ENCODE results near the gene FAM81A.
A peak's percentile ranks its signal among the peaks of the same experiment; 100 is the strongest.
"Not testable (repeated sequence)": the region's sequence is repeated elsewhere in the genome, so short reads cannot be mapped to it uniquely, and the experiment has no call there.

The FAM81A gene

DNA sequence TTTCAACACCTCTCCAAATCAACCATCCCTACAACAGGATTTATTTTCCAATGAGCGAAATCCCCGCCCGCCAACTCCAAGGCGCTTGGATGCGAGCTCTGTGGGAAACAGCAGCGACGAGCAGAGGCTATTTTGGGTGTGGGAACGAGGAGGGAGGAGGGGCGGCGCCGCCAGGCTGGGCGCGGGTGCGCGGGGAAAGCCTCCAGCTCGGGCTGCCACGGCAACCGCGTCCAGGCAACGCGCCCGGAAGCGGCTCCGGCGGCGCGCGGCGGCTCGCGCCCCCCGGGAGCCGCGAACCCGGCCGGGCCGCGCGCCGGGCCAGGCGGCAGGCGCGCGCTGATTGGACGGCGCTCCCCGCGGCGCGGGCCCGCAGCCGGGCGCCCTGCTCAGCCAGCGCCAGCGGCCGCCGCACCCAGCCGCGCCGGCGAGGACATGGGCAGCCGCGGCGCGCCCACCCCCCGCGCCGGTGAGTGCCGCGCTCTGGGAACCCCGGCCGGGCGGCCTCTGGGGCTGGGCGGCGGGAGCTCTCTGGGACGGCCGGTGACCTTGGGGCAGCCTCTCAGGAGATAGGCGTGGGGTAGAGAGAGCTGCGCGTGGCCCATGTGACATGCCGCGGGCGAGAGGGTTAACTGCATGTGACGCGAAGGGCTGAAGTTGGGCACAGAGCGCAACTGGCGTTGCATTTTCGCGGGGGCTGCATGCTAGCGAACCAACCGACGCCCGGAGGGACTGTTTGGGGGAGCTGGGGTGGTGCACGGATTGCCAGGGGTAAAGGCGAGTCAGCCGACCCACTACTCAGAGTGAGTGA is at the start of gene FAM81A:
Gene FAM81A, plus strand, starts transcription at position 370 of the 808 bp plus-strand sequence. CDS start 20,441 bp downstream, outside the sequence.
- DNase-seq (ENCODE audit: low spot score): peak; percentile 3

DNA sequence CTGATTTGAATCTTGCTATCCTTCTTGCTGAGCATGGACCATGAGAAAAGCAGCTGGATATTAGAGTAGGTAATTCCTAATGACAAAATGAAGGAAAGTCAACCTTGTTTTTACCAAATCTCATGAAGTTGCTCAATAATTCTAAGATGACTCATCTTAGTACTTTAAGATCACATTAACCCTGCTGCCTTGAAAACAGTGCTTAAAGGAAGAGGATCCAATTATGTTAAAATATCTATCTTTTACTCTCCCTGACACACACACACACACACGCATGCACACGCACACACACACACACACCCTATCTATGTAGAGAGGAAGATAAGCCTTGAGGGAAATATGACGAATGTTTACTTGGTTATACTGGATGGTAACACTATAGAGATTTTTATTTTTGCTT is 49.3 kb upstream of the FAM81A start:
- DNase-seq (ENCODE audit: low spot score): no peak

DNA sequence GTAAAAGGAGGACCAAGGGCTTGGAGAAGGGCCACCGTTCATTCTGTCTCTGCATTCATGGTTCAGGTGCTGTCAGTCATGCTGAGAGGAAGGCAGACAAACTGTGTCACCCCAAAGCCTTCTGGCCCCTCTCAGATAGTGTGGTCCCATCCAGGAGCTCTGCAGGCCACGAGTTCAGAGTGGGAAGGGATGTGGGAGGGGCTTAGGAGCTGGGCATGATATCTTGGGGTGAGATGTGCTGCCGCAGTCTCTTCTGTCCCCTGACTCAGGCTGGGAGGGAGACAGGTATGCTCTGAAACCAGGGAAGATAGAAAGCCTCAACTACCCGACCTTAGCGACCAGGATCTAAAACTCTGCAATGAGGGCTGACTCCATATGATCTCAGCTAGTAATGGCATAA is 45.7 kb upstream of the FAM81A start:
- DNase-seq (ENCODE audit: low spot score): no peak

DNA sequence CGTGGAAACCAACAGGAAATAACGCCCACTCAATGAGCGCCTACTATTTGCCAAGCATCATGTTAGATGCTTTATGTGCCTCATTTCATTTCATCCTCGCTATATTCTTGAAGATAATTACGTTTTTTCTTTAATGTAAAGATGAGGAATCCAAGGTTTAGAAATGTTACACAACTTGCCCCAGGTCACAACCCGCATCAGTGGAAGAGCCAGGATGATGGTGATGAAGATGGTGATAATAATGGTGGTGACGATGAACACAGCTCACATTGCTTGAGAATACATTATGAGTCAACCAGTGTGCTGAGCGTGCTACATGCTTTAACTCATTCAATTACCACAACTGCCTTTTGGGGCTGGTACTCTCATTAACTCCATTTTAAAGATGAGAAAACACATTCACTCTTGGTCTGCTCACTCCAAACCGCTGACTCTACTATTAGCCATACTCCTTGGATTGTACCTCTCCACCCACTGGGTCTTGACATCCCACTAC is 43.8 kb upstream of the FAM81A start:
- DNase-seq (ENCODE audit: low spot score): no peak

DNA sequence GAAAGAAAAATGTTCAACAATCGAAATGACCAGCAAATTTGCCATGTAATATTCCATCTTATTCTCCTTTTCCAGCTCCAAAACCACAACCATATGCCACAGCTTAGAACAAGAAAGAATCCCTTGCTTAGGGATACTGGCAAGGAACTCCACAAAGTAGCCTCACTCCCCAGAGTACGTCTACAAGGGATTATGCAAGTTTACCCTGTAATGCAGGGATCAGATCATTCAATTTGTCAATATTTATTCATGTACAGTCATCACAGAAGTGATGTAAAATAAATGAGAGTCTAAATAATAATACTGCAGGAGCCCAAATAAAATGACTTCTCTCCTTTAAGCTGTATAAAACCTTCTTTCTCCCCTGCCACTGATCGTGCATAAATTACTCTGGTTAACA is 41.8 kb upstream of the FAM81A start:
- DNase-seq (ENCODE audit: low spot score): no peak

DNA sequence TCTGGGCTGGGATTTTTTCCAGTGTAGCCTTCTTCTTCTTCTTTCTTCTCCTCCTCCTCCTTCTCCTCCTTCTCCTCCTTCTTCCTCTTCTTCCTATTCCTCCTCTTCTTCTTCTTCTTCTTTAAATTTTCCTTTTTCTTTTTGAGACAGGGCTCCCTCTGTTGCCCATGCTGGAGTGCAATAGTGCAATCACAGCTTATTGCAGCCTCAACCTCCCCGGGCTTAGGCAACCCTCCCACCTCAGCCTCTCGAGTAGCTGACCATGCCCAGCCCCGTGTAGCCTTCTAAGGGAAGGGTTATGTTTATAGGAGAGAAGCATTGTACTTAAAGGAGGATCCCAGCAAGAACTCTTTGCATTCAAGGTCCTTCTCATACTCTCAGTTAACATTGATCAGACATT is 41.3 kb upstream of the FAM81A start:
- DNase-seq (ENCODE audit: low spot score): no peak

DNA sequence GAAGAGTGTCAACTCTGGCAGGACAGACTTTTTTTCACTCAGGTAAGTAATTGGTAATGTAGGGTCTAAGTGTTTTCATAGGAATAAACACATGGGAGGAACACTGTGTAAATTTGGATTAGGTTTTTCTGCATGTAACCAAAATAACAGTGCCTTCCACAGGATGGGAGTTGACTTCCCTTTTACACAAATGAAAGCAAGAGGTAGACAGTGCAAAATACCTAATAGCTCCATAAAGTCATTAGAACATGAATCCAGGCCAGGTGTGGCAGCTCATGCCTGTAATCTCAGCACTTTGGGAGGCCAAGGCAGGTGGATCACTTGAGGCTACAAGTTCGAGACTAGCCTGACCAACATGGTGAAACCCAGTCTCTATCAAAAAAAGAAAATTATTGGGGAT is 39.8 kb upstream of the FAM81A start:
- no peak for DNase-seq (ENCODE audit: low spot score)

DNA sequence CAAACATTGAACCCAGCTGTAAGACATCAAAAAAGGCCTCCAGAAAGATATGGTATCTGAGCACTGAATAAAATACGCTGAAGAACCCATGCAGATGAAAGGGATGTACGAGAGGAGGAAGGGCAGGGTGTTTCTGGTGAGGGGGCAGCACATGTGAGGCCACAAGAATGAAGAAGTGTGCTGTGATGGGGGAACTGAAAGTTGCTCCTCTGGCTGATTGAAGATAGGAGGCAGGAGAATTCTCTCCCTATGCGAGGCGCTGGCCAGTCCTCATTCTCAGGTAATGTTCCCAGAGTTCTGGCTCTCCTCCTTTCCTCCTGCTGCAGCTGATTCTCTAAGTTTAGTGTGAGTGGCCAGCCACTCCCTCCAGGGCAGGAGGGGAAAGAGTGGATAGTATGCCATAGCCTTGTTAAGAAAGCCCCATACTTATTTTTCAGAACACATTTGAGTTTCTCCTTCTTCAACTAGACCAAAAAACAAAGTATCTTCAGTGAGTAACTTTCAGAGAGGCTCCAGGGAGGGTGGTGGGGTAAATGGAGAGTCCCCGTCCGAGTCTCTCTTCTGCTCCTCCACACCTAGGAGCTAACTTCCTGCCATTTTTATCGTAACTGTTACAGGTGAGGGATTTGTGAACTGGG is 38.4 kb upstream of the FAM81A start:
- DNase-seq (ENCODE audit: low spot score): no peak

DNA sequence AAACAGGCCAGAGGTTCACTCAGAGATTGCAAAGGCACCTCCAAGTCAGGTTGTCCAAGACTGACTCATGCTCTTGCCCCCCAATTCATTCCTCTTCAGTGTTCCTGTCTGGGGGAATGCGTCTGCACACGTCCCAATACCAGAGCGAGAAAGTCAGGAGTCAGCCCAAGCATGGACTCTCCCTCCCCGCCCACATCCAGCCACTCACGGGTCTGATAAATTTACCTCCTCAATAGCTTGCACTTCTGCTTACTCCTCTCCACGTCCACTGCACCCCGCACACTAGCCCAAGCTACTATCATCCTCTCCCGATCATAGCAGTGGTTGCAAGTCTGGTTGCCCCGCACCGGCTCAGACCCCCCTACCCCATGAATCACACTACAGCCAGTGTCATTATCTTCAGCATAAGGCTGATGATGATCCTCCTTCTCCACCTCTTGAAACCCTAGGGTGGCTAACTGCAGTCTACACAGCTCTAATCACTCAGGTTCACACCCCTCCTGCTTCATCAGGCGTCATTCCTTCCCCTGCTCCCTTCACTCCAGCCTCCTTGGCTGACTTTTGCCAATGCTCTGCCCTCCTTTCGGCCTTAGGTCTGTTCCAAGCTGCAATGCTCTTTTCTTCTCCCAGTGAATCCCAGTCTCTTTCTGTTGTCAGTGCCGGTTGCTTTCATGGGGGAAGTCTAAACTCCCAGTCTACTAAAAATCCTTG is 37.7 kb upstream of the FAM81A start:
- no peak for DNase-seq (ENCODE audit: low spot score)

DNA sequence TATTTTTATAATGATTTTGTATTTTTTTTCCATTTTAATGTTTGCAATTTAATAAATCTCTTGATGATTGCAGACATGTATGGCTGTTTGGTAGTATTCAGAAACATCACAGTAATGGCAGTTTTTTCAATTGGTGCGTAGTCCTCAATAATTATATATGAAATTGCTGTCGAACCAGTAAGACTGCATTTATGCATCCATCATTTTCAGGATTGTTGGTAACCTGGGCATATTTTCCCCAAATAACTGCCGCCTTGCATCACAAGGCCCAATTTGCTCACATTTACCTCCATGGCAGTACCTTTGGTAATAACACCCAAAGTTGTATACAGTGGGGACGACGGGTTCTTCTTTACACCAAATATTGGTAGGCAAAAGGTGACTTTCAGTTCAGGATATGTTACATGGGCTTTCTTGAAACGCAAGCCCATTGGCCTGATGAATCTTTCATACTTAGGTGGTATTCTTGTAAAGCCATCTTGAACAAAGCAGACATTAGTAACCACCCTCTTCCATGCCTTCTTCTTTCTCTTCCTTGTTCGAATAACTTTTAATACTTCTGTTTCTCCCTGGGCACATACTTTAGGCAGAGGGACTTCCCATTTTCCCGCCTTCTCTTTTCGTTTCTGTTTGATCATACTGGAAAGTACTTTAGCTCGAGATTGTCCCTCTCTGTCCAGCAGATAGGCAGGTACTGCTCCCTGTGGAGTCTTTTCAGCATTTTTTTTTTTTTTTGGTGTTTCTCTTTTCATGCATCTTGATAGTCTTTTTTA is 36.7 kb upstream of the FAM81A start:
- not testable (repeated sequence) for DNase-seq (ENCODE audit: low spot score)

DNA sequence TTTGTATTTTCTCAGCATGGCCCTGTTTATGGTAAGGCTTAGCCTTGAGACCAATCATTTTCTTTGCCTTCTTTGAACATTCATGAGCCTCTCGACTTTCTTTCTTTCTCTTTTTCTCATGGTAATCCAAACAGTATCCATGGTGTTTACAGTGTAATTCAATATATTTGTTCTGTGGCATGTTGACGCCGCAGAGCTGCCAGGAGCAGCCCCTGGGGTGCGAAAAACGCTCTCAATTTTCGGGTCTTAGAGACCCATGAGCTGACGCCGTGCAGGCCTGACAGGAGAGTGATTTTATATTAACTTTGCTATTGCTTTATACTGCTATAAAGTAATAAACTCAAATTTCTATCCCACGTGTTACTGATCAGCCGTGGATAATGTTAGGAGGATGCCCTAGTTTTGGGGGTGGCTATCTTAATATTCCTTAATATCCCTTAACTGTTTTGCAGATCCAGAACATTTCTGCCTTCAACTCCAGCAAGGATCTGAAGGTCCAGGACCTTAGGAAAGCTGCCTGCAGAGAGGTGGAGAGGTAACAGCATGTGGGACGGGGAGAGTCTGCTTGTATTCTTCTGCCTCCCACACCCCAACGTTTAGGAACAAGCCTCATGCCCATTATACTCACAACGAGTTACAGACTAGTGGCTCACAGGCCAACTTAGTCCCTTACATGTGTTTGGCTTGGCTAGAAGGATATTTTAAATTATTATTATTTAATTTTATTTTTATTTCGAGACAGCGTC is 36.0 kb upstream of the FAM81A start:
- no peak for DNase-seq (ENCODE audit: low spot score)

DNA sequence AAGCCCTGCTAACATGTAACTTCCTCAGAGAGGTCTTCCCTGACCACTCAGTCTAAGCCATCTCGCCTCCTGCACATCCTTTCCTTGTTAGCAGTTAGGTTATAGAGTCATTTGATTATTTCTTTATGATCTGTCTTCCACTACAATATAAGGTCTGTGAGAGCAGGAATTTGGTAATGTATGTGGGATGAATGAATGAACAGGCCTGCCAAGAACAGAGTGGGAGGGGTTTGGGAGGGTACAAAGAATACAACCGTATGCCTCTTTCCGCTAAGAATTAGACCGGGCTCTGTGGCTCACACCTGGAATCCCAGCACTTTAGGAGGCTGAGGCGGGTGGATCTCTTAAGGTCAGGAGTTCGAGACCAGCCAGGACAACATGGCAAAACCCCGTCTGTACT is 32.9 kb upstream of the FAM81A start:
- no peak for DNase-seq (ENCODE audit: low spot score)

DNA sequence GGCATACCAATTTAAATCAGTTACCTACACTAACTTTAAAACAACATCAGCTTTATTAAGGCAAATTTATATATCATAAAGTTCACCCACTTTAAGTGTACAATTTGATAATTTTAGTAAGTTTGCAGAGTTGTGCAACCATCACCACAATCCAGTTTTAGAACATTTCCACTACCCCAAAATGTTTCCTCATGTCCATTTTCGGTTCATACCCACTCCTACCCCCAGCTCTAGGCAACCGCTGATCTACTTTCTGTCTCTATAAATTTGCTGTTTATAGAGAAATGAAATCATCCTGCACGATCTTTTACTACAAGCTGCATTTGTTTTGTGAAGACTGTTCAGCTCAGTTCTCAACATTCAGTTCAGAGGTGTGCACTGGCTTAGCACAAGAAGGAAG is 31.5 kb upstream of the FAM81A start:
- no peak for DNase-seq (ENCODE audit: low spot score)

DNA sequence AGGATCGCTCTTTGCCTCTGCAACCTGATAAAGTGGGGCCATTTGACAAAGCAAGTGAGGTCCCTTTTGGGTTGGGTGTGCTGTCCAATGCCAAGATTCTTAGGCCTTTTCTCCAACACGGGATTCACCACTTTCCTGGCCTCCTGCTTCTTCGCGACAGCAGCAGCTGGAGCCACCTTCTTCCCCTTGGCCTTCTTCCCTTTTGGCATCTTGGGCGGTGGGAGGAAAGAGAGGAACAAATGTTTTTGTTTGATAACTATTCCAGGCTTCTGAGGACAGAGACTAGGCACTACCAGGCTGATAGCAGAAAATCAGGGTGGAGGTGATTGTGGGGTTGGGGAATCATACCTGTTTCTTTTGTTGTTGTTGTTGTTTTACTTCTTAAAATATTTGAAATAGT is 30.0 kb upstream of the FAM81A start:
- no peak for DNase-seq (ENCODE audit: low spot score)

DNA sequence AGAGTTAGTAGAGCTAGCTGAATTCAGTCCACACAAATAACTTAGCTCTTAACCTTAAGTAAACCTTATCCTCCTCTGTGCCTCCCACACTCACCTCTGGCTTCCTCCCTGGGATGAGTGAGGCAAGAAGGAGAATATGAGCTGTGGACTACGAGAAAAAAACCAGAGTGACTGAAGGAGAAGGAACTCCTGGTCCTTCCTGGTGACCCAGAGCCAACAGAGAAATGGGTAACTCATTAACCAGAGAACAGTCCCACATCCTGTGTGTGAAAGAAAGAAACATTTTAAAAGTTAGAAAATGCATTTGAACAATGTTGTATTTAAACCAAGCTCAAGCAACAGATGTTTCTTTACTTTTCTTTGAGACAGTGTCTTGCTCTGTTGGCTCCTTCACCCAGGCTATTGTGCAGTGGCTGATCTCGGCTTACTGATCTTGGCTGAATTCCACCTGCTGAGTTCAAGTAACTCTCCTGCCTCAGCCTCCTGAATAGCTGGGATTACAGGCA is 27.5 kb upstream of the FAM81A start:
- DNase-seq (ENCODE audit: low spot score): no peak

DNA sequence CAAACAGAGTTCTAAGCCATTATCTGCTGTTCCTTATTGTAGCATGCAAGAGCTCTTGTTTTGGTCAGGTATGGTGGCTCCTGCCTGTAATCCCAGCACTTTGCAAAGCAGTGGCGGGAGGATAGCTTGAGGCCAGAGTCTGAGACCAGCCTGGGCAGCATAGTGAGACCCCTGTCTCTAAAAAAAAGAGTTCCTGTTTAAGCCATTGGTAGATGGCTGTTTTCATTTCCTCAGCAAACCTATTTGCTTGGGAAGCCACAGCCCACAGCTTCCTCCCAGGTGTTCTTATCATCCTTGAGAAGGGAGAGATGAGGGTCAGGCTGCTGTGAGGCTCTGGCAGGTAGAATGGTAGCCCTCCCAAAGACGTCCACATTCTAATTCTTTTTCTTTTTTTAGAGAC is 24.4 kb upstream of the FAM81A start:
- no peak for DNase-seq (ENCODE audit: low spot score)

DNA sequence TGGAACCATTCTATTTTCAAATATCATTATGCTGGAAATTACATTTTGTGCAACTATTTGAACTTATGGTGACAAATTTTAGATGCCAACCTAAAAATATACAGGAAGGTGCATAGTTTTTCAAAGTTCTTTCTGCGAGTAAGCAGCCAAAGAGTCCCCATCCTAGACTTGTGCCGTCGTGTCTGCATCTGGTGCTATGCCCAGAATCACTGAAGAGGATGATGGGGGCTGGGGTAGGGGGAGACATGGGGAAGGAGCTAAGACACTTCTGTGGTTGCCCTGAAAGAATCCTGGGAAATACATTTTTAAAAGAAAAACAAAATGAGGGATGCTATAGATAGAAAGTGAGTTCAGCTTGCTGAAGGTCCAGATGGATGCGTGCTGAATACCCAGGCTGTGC is 21.2 kb upstream of the FAM81A start:
- no peak for DNase-seq (ENCODE audit: low spot score)

DNA sequence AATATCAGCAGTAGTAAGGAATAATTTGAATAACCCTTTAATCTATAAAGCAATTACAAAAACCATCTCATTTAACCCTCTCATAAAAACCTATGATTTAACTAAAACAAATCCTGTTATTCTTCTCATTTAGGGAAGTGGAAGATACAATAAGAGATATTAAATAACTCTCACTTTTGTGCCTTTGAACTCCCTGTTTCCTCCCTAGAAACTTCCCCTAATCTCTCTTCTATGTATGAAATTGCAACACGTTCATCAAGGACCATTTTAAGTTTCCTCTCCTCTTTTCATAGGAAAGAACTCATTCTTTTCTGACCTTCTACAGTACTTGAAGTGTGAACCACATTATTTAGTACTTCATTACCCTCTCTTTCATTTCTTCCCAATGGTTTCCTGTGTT is 18.8 kb upstream of the FAM81A start:
- DNase-seq (ENCODE audit: low spot score): no peak

DNA sequence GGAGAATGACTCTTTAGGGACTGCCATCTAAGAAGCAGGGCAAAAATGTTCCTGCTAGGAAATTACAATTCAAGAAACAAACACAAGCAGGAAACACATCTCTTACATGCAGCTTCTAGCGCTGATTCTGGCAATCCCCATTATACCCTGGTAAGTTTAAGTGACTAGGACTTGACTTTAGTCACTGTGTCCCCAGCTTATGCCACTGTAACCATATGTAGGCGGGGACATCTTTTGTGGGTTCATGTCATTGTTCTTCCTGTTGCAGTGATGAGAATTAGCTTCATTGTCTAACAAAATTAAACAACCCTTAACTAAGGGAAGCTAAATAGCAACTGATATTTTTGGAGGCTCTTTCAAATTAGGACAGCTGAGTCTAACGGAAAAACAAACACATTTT is 17.9 kb upstream of the FAM81A start:
- DNase-seq (ENCODE audit: low spot score): no peak

DNA sequence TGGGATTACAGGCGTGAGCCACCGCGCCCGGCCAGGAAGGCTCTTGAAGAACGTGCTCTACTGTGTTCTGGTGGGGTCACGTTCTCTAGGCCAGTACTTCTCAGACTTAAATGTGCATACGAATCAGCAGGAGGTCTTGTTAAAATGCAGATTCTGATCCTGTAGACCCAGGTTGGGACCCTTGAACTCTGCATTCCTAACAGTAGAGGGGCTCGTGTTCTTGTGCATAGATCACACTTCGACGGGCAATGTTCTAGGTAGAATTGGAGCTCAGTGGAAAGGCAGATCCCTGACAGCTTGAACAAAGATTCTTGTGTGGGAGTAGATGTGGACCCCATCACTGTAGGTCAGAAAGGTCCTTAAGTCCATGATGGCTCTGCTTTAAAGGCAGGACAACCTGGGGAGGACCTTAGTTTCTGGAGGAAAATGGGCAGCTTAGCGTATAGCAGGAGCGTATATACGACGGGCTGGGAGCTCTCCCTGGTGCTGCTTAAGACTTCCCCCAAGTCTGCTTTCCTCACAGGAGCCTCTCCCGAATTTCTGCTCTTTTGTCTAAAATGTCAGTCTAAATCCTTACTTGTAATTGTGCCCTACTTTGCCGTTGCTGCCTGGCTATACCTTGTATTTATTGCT is 16.9 kb upstream of the FAM81A start:
- no peak for DNase-seq (ENCODE audit: low spot score)

DNA sequence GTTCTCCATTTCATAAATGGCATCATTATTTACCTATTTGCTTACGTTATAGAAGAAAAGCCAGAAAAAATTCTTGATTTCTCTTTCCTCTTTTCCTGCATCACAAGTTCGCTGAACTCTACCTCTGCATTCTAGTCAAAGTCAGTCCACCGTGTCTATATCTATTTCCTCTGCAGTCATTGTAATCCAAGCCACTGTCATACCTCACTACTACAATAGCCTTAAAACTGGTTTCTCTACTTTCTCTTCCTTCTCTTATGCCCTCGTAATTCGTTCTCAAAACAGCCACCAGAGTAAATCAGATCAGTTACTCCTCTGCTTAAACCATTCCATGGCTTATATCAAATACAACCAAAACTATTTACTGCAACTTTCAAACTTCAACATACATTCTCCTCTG is 13.4 kb upstream of the FAM81A start:
- no peak for DNase-seq (ENCODE audit: low spot score)

Measured in CD4-positive, alpha-beta T cell treated with Interleukin-15 for 4 hours (primary cell).